ENCODE data around the gene ZNF45.
A peak's percentile ranks its signal among the peaks of the same experiment; 100 is the strongest.
"Not testable (repeated sequence)": the region's sequence is repeated elsewhere in the genome, so short reads cannot be mapped to it uniquely, and the experiment has no call there.

Gene ZNF45

DNA sequence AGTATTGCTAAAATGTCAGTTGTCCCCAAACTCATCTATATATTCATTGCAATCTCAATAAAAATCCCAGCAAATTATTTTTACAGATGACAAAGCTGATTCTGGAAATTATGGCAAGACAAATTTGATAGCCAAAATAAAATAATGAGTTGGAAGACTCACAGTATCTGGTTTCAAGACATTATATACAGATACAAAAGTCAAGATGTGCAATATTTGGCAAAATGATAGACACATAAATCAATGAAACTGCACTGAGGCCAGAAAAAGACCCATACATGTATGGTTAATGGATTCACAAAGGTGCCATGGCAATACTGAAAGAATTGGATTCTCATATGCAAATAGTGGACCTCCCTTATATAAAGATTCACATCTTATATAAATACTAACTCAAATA, 24.2 kb downstream of the ZNF45 start:
- no peak for DNase-seq

DNA sequence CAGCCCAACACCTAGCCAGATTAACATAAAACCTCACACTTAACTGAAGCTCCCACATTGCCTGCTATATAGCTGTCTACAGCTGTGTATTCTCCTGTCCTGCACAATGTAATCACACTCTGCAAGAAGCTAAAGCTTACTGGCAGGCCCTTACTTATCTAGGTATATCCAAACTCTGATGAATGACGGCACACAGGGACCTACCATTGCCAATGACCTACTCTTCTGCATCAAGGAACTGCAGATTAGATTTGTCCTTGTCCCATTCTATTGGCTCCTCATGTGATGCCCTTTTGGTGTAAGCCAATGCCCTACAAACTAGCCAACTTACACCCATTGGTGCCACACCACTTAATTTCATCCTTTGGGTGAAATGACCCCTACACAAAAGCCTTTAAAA, 26.4 kb downstream of the ZNF45 start:
- no peak for DNase-seq

DNA sequence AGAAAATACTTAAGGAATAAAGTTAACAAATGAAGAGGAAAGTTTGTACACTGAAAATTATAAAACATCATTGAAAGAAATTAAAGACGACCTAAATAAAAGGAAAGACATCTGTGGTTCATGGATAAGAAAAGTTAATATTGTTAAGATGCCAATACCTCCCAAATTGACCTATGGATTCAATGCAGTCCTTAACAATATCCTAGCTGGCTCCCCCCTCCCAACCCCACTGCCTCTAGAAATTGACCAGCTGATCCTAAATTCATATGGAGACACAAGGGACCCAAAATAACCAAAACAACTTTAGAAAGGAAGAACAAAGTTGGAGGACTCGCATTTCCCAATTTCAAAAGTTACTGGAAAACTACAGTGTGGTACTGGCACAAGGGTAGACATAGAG, 28.3 kb downstream of the ZNF45 start:
- no peak for DNase-seq

DNA sequence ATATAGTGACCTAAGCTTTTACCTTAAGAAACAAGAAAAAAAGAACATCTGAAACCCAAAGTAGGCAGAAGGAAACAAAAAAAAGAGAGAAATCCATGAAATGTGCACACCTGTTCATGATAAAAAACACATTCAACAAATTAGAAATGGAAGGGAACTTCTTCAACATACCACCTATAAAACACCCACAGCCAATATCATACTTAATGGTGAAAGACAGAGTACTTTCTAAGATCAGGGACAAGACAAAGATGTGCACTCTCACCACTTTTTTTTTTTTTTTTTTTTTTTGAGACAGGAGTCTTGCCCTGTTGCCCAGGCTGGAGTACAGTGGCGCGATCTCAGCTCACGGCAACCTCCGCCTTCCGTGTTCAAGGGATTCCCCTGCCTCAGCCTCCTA, 29.2 kb downstream of the ZNF45 start:
- DNase-seq, result no peak

DNA sequence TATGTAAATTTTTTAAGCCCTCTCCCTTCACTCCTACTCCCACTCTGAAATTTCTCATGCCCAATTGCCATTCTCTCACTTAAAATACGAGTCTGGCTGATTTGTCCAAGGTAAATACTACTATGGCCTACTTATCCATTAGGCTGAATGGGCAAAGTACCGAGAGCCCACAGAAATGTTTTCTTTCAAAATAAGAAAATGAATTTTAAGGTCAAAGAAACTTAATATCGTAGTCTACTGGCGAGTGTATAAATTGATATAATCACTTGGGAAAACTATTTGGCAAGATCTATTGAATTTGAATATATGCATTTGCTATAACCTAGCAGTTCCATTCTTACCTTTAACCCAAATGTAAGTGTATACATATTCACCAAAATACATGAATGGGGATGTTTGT, 32.7 kb downstream of the ZNF45 start:
- no peak for DNase-seq

DNA sequence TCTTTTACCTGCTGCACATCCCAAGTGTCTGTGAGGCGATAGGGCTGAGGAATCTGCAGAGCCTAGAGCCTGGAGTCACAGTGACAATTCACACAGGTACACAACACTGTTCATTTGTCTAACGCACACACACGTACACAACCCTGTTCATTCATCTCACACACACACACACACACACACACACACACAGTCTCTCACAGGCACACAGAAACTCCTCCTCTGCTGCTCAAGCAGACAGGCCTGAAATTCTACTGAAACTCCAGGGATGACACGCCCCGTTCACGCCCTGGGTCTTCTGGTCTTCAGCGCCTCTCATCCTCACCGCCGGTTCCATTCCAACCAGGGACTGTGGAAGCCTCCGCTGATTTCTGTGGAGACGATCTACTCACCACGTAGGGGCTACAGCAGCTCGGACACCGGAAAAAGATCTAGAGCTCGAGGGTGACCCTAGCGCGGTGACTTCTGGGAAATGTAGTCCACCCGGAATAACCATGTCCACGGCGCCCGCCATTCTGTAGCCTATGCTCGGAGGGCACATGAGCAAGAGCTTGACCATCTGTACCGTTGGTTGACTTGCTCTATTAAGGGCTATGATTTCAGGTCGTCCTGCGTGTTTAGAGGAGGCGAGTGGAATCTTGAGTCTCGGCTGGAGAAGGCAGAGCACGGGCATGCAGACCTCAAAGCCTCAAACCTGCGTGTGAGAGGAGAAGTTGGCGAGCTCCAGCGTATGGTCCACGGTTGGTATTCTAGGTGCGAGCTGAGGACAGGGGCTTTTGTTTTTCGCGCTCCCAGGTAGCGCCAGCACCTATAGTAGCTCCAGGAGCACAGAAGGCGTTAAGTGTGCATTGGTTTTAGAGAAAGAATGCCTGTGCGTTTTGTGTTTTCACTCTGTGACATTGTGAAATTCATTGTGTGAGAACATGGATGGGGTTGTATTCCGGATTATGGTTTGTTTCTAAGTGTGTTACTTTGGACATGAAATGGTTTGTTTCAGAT, 33.4 kb downstream of the ZNF45 start:
- DNase-seq, result peak; percentile 41

DNA sequence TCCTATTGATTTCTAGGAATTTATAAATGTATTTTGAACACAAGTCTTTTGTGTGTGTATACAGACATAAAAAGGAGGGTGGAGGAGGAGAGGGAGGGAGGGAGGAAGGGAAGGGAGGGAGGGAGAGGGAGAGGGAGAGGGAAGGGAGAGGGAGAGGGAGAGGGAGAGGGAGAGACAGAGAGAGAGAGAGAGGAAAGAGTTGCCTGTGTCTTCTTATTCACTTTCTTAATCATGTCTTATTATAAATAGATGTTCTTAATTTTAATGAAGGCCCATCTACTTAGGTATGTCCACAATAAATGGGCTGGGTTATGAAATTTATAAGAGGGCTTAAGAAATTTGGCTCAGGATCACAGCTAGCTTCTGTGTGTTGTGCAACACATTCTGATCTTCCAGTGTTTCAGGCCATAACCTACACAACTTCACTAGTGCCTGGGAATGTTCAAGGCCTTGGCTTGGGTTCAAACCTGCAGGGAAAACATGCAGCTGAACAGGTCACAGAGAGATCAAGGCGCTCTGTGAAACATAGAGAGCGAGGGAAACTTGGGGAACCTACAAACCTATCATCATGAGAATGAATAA, 39.3 kb downstream of the ZNF45 start:
- no peak for DNase-seq

DNA sequence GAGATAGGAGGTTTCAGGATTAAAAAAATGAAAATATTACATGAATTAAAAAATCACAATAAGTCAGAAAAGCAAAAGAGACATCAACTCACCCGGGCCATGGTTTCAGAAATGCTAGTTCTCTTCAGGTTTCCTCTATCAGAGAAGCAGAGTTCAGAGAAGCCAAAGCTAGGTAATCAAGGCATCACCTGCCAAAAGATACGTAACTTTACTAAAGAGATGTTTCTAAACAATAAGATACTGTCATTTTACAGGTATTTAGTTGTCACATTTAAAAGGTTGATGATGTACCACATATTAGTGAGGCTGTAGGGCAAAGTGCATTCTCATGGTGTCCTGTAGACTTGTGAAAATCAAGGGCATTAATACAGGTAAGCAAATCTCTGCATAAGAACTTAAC, 51.2 kb downstream of the ZNF45 start, which contains the start of gene ZNF404:
Gene ZNF404, minus strand, starts transcription at position 101 of the 400 bp plus-strand sequence.
- DNase-seq, result no peak

DNA sequence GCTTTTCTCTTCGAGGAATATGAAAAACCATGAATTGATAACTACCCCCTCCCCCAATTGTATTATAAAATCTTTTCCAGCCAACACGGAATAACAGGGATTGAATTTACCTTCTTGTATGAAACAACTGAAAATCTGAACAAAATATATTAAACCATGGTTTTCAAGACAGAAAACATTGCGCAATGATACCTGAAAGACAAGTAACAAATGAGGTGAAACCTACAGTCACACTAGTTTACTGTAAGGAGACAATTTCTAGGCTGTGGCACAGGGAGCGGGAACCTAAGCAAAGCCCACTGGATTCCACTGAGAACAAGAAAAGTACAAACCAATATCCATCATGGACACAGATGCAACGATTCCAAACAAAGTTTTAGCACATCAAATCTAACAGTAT, 54.6 kb downstream of the ZNF45 start:
- no peak for DNase-seq

DNA sequence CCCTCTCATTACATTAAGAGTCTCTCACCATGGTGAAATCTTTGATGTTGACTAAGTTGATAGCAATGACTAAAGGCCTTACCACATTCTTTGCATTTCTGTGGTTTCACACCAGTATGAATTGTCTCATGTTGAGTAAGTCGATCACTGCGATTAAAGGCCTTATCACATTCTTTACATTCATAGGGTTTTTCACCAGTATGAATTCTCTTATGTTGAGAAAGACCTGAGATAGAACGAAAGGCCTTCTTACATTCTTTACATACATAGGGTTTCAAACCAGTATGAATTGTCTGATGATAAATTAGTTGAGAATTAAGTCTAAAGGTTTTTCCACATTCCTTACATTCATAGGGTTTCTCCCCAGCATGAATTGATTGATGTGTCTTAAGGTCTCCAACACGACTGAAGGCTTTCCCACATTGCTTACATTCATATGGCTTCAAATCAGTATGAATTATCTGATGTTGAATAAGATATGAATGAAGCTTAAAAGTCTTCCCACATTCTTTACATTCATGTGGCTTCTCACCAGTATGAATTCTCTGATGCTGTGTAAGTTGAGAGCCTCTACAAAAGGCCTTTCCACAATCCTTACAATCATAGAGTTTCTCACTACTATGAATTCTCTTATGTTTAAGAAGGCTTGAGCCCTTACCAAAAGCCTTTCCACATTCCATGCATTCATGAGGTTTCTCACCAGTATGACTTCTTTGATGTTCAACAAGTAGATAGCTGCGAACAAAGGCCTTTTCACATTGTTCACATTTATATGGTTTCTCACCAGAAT, 62.3 kb downstream of the ZNF45 start:
- DNase-seq, result no peak

DNA sequence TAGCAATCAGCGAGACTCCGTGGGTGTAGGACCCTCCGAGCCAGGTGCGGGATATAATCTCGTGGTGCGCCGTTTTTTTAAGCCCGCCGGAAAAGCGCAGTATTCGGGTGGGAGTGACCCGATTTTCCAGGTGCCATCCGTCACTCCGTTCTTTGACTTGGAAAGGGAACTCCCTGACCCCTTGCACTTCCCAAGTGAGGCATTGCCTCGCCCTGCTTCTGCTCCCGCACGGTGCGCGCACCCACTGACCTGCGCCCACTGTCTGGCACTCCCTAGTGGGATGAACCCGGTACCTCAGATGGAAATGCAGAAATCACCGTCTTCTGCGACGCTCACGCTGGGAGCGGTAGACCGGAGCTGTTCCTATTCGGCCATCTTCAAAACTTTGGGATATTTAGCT, 68.2 kb downstream of the ZNF45 start:
- DNase-seq, result not testable (repeated sequence)

Data from NCI-H2171 (cell line).